ENCODE results near the gene PHF19. TPM values are rescaled to one million over a fixed set of nuclear protein-coding genes. Genes with fewer than 3 reads are reported as not detected.

PHF19 gene
- total RNA-seq, result 38.4 and 64.8 TPM in 2 replicates

GRCh38 chr9:120876842-120877240, at the start of gene PHF19:
TSS of gene PHF19 (minus strand) at chr9:120877188. CDS start at chr9:120874741, 2,447 bp downstream.

DNA sequence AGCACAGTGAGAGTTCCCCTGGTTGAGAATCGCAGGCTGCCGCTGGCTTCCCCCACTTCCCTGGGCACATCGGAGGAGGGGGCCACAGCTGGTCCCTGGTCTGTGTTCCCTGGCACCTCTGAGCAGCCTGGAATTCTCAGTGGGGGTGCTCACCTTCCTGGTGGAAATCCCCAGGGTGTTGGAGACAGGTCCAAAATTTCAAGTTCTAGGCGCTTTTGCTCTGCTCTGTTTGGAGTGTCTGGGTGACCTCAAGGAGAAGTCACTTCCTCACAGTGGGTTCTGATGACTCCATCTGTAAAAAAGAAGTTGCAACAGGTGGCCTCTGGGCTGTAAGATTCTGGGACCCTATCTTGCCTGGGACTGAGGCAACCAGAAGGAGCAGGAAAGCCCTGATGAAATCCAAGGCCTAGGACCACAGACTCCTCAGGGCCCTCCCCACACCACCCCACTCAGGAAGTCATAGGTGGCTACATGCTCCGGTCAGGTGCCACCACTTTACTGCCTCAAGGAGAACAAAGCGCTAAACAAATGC, 49.5 kb upstream of the PHF19 start, which contains the start of gene TRAF1:
Gene TRAF1 (minus strand): TSS at position 400 of the 532 bp plus-strand sequence. CDS start 721 bp downstream, outside the sequence.

GRCh38 chr9:120842685-120843485, 34.1 kb downstream of the PHF19 start, which contains the start of gene PSMD5:
TSS of gene PSMD5 (minus strand) at chr9:120842922. CDS start at chr9:120842909, 13 bp downstream.

Other genes starting within 250 kb of the PHF19 start
- 9.8 and 12.1 TPM in 2 replicates for gene MEGF9, start 162.7 kb downstream of the PHF19 start, total RNA-seq
- gene FBXW2, start 83.8 kb downstream of the PHF19 start, total RNA-seq, result 24.3 and 34.0 TPM in 2 replicates
- 26.7 and 33.4 TPM in 2 replicates for gene PSMD5, start 34.3 kb downstream of the PHF19 start, total RNA-seq
- gene TRAF1, start 49.6 kb upstream of the PHF19 start, total RNA-seq, result 0.42 and 0.46 TPM in 2 replicates
- 0.46 and 0.56 TPM in 2 replicates for gene C5, start 173.1 kb upstream of the PHF19 start, total RNA-seq
- gene CNTRL, start 197.8 kb upstream of the PHF19 start, total RNA-seq, result 9.4 and 11.2 TPM in 2 replicates